GM06990 (cell line): Measurements from ENCODE around the gene STRN.
"Not testable (repeated sequence)": the region's sequence is repeated elsewhere in the genome, so short reads cannot be mapped to it uniquely, and the experiment has no call there.

Experiments
- DNase-seq: peaks from one replicate; pipeline ENCODE4 v3.0.0-alpha.2; 2011; ENCODE audit not compliant: insufficient read length; ENCODE audit errors: extremely low read depth
- H3K27me3 ChIP-seq: replicated peaks from 2 replicates; pipeline ENCODE4 v1.6.0; 2011; ENCODE audit warnings: low read length; ENCODE audit not compliant: control insufficient read depth, insufficient read depth
- H3K36me3 ChIP-seq: 2 replicates; pipeline ENCODE4 v1.5.1; 2011; ENCODE audit warnings: low read length; ENCODE audit not compliant: control insufficient read depth, insufficient read depth
- H3K4me3 ChIP-seq: replicated peaks from 2 replicates; pipeline ENCODE4 v1.5.1; 2011; ENCODE audit warnings: low read depth, mild to moderate bottlenecking, control low read depth, low read length
- TF ChIP-seq, protein P1 (sequence below): IDR thresholded peaks from 2 replicates; pipeline ENCODE4 v1.5.1; 2011; ENCODE audit warnings: low read length, control low read depth, mild to moderate bottlenecking, inconsistent platforms; ENCODE audit not compliant: insufficient read depth, poor library complexity, severe bottlenecking

STRN gene

DNA sequence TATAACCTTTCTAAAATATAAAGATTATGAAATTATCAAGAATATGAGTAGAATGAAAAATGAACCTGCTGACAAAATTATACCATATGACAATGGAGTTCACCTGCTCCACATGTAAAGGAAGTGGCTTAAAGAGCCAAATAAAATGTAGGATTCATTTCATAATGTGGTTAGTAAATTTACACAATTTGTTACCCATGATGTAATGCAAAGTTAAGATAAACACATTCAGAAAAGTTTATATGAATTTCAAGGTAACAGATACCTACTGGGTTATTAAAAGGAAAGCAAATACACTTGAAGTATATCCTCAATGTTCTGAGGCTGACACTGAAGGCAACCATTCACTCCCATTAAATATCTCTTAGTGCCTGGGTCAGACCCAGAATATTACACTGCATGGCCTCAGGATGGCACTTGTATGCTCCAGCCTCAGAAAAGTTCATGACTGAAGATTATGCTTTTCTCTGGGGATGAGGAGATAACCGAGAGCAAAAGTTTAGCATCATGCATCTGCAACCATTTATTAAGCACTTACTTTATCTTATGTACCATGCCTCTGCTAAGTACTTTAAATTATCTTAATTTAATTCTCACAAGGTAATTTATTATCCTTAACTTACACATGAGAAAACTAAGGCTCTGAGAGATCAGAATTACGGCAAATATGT is 6.2 kb downstream of the STRN start:
- Histone ChIP-seq H3K27me3 (no peaks in the 10 kb centered on the region), H3K4me3 (no peak overlapping the region), H3K36me3 (no peaks in the 10 kb centered on the region)
- DNase-seq: no peak
- TF ChIP-seq, protein P1, sequence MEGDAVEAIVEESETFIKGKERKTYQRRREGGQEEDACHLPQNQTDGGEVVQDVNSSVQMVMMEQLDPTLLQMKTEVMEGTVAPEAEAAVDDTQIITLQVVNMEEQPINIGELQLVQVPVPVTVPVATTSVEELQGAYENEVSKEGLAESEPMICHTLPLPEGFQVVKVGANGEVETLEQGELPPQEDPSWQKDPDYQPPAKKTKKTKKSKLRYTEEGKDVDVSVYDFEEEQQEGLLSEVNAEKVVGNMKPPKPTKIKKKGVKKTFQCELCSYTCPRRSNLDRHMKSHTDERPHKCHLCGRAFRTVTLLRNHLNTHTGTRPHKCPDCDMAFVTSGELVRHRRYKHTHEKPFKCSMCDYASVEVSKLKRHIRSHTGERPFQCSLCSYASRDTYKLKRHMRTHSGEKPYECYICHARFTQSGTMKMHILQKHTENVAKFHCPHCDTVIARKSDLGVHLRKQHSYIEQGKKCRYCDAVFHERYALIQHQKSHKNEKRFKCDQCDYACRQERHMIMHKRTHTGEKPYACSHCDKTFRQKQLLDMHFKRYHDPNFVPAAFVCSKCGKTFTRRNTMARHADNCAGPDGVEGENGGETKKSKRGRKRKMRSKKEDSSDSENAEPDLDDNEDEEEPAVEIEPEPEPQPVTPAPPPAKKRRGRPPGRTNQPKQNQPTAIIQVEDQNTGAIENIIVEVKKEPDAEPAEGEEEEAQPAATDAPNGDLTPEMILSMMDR: no peak

DNA sequence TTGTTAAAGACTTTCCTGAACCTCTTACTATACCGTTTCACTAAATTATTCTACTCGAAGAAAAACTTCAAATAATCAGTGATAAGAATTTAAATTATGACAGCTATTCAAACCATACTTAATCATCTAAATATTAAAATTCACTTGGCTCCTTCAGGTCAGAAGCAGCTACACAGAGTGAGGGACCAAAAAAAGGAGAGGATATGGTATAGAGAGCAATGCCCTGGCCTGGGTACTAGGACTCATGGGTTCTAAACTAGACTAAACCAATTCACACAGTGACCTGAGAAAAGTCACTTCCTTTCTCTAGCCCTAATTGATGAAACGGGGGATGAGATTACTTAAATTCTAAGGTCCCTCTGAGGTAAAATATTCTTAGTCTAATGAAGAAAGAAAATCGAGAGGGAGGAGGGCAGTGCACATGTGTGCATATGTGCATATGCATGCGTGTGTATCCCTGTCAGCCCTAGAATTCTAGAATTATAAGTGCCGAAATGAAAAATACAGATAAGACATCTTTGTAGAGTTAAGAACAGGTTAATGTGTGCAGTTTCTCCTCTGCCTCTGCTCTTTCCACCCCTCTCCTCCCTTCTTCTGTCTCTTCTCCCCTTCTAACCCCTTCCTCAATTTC is 11.2 kb downstream of the STRN start:
- TF ChIP-seq, protein P1: no peak
- no peak for DNase-seq

DNA sequence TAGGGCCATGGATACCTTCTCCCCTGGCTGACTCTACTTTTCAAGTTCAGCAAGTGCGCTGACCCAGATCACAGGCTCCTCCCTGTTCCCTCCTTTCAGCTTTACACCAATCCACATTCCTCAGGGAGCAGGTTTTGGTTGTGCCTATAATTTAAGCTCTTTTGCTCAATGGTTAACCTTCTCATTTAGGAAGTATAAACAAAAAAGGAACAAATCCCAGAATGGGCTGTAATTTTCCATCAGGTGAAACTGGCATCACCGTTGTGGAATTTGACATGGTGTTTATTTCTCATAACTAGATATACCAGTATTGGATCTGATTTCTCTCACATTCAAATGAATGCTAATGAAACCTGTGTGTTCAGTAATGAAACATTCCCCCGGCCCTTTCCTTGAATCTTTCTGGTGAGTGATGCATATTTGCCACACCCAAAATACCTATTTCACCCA is 13.6 kb downstream of the STRN start:
- TF ChIP-seq, protein P1: no peak
- Histone ChIP-seq H3K4me3 (no peak overlapping the region), H3K27me3 (no peaks in the 10 kb centered on the region), H3K36me3 (no peaks in the 10 kb centered on the region)
- no peak for DNase-seq

More for the DNA sequence above, 11.2 kb downstream of the STRN start:
- H3K36me3 ChIP-seq: no peaks in the 10 kb centered on the region
- H3K27me3 ChIP-seq: no peaks in the 10 kb centered on the region
- H3K4me3 ChIP-seq: no peak overlapping the region

DNA sequence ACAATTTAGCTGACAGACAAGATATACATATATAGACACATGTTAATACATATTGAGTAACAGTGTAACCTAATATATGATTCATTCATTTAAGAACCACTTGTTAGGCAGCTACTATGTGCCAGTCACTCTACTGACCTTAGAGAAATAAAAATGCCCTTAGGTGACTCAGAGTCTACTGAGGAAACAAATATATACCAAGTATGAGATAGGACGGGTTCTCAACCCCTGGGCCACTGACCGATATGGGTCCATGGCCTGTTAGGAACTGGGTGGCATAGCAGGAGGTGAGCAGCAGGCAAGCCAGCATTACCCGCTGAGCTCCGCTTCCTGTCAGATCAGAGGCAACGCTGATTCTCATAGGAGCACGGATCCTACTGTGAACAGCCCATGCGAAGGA is 14.8 kb downstream of the STRN start:
- TF ChIP-seq, protein P1: no peak
- H3K36me3 ChIP-seq: no peaks in the 10 kb centered on the region
- no peak overlapping the region for H3K4me3 ChIP-seq
- DNase-seq: no peak
- H3K27me3 ChIP-seq: no peaks in the 10 kb centered on the region

DNA sequence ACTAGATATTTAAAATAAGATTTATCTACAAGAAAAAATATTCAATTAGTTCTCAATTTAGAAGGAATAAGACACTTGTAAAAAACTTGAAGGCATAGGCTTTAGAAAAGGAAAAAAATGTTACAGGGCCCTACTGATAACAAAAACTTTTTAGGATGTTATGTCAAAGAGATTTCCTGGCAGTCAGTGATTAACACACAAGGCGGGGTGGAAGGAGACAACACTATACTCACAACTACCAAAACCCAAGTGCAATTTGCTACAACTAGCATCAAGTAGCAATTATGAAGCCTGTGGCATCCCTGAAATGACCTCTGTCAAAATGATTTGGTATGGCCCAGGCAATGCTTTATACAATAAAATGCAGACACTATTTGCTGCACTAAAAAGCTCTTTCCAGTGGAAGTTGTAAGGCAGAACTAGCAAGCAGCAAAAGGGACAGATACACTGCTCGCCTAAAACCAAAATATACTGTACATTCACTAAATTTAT is 15.3 kb downstream of the STRN start:
- TF ChIP-seq, protein P1: no peak
- Histone ChIP-seq H3K27me3 (no peaks in the 10 kb centered on the region), H3K4me3 (no peak overlapping the region), H3K36me3 (no peaks in the 10 kb centered on the region)
- DNase-seq: no peak

DNA sequence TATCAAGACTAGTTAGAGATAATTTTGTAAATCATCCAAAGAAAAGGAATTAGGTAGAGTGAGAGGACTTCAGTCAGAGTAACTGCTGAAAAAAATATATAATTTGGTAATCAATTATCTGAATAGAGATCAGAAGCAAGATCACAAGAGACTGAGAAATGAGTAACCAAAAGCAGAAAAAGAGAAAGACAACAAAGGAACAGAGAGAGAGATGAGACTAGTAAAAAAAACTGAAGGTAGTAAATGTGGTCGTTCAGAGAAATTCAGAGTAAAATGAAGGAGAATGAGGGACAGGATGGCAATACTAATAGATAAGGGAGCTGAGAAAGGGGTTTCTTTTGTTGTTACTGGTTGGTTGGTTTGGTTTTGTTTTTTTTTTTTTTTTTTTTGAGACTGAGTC is 16.5 kb downstream of the STRN start:
- Histone ChIP-seq H3K27me3 (no peaks in the 10 kb centered on the region), H3K4me3 (no peak overlapping the region), H3K36me3 (no peaks in the 10 kb centered on the region)
- DNase-seq: no peak
- TF ChIP-seq, protein P1: no peak

DNA sequence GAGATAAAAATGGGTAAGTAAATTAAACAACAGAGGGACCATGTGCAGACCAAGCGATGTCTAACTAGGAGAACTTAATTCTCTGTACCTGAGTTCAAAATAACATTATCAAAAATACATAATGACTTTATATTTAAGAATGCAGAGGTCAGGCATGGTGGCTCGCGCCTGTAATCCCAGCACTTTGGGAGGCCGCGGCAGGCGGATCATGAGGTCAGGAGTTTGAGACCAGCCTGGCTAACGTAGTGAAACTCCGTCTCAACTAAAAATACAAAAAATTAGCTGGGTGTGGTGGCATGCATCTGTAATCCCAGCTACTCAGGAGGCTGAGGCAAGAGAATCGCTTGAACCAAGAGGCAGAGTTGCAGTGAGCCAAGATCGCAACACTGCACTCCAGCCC is 21.1 kb downstream of the STRN start:
- not testable (repeated sequence) for DNase-seq, H3K4me3 ChIP-seq, H3K36me3 ChIP-seq, H3K27me3 ChIP-seq
